Hepatocyte (in vitro differentiated cells): Measurements from ENCODE around the gene ATG3. TPM values are rescaled to one million over a fixed set of nuclear protein-coding genes. Genes with fewer than 3 reads are reported as not detected.

Experiments used
- DNase-seq: peaks from one replicate; pipeline ENCODE4 v3.0.0-alpha.2; 2016; ENCODE audit warnings: low spot score
- H2AFZ ChIP-seq: fragments of 200-600 bp; sonication (generic); 2 replicates; pipeline ENCODE4 v1.6.0; 2016; ENCODE audit warnings: antibody characterized with exemption, mild to moderate bottlenecking
- H3K27ac ChIP-seq: fragments of 200-600 bp; sonication (generic); 2 replicates; pipeline ENCODE4 v1.5.1; 2016; ENCODE audit warnings: mild to moderate bottlenecking
- H3K27me3 ChIP-seq: fragments of 200-600 bp; sonication (generic); 2 replicates; pipeline ENCODE4 v1.6.1; 2016
- H3K36me3 ChIP-seq: fragments of 200-600 bp; sonication (generic); replicated peaks from 2 replicates; pipeline ENCODE4 v1.5.1; 2016; ENCODE audit warnings: low read depth; ENCODE audit not compliant: insufficient read depth
- H3K4me1 ChIP-seq: fragments of 200-600 bp; sonication (generic); 2 replicates; pipeline ENCODE4 v1.5.1; 2016; ENCODE audit warnings: mild to moderate bottlenecking, moderate library complexity; ENCODE audit not compliant: insufficient read depth
- H3K4me2 ChIP-seq: fragments of 200-600 bp; sonication (generic); 2 replicates; pipeline ENCODE4 v1.6.0; 2016
- H3K4me3 ChIP-seq: fragments of 200-600 bp; sonication (generic); 2 replicates; pipeline ENCODE4 v1.5.1; 2016; ENCODE audit warnings: mild to moderate bottlenecking
- H3K79me2 ChIP-seq: fragments of 200-600 bp; sonication (generic); 2 replicates; pipeline ENCODE4 v1.6.0; 2017; ENCODE audit warnings: mild to moderate bottlenecking
- H3K9me2 ChIP-seq: fragments of 200-600 bp; sonication (generic); replicated peaks from 2 replicates; pipeline ENCODE4 v1.6.0; 2017; ENCODE audit warnings: mild to moderate bottlenecking; ENCODE audit not compliant: insufficient read depth
- H3K9me3 ChIP-seq: fragments of 200-600 bp; sonication (generic); 2 replicates; pipeline ENCODE4 v1.5.1; 2016; ENCODE audit warnings: low read depth, mild to moderate bottlenecking
- H4K20me1 ChIP-seq: fragments of 200-600 bp; sonication (generic); 2 replicates; pipeline ENCODE4 v1.6.0; 2016; ENCODE audit warnings: mild to moderate bottlenecking; ENCODE audit not compliant: insufficient read depth, poor library complexity, severe bottlenecking
- CTCF ChIP-seq: fragments of 200-600 bp; sonication (generic); IDR thresholded peaks from 2 replicates; pipeline ENCODE4 v1.5.1; 2016; ENCODE audit warnings: antibody characterized with exemption, mild to moderate bottlenecking; ENCODE audit not compliant: poor library complexity
- EZH2 ChIP-seq: fragments of 200-600 bp; sonication (generic); IDR thresholded peaks from 2 replicates; pipeline ENCODE4 v1.6.1; 2016; ENCODE audit warnings: antibody characterized with exemption, mild to moderate bottlenecking, borderline replicate concordance
- EZH2phosphoT487 ChIP-seq: fragments of 200-600 bp; sonication (generic); IDR thresholded peaks from one replicate; pipeline ENCODE4 v1.6.1; 2018; ENCODE audit warnings: antibody characterized with exemption, mild to moderate bottlenecking, low read depth, moderate library complexity; ENCODE audit not compliant: unreplicated experiment, severe bottlenecking
- WGBS: methylation state at CpG from one replicate; pipeline ENCODE4 v1.1.6; 2016; ENCODE audit warnings: low lambda C conversion rate; ENCODE audit errors: missing lambda C conversion rate; 5-methylcytosine and 5-hydroxymethylcytosine counted together
- polyA plus RNA-seq: library from polyadenylated mRNA; unstranded; fragments of >200 nt; fragmentation: Nextera tagmentation; extraction: Ambion mirVana; gene quantifications from 2 replicates; pipeline ENCODE4 v1.2.1, GENCODE V29; 2016
- total RNA-seq: library from RNA; depleted of rRNA; stranded (reverse); fragments of >200 nt; gene quantifications from 2 replicates; pipeline ENCODE4 v1.2.3, GENCODE V29; 2014

Gene ATG3
- total and polyA plus RNA-seq, 2 experiments from 2014 or later = 33.7 to 62.5 TPM

GRCh38 chr3:112560721-112561483 is 860 bp downstream of the ATG3 start:
- no peaks in the 10 kb centered on the region for H3K27me3 ChIP-seq
- peak overlapping the region; percentile 71 for H3K4me3 ChIP-seq
- under 1% methylated on average over 29 of the region's 29 CpGs for WGBS
- no peaks in the 10 kb centered on the region for H3K9me2 ChIP-seq
- no peak for TF ChIP-seq EZH2
- TF ChIP-seq EZH2phosphoT487 = no peak
- no peak for TF ChIP-seq CTCF
- H3K4me1 ChIP-seq = peaks cover 21% of the 10 kb centered on the region
- H4K20me1 ChIP-seq = no peaks in the 10 kb centered on the region
- H3K27ac ChIP-seq = peak overlapping the region; percentile 93
- no peaks in the 10 kb centered on the region for H3K36me3 ChIP-seq
- peak overlapping the region; percentile 67 for H2AFZ ChIP-seq
- H3K9me3 ChIP-seq = no peaks in the 10 kb centered on the region
- peak overlapping the region; percentile 82 for H3K4me2 ChIP-seq
- DNase-seq = peak; percentile 87
- H3K79me2 ChIP-seq = peaks cover 50% of the 10 kb centered on the region

GRCh38 chr3:112560307-112560706 is 1.5 kb downstream of the ATG3 start:
- WGBS = 31% methylated on average over 2 of the region's 2 CpGs
- Histone ChIP-seq H3K27ac (peak overlapping the region; percentile 93), H2AFZ (peak overlapping the region; percentile 67), H3K4me1 (peaks cover 21% of the 10 kb centered on the region), H3K79me2 (peaks cover 56% of the 10 kb centered on the region), H3K9me2 (no peaks in the 10 kb centered on the region), H3K9me3 (no peaks in the 10 kb centered on the region), H3K4me3 (peak overlapping the region; percentile 71), H3K4me2 (peak overlapping the region; percentile 82), H4K20me1 (peaks cover under 1% of the 10 kb centered on the region), H3K36me3 (no peaks in the 10 kb centered on the region), H3K27me3 (no peaks in the 10 kb centered on the region)
- TF ChIP-seq EZH2phosphoT487 (no peak), CTCF (no peak), EZH2 (no peak)
- DNase-seq = no peak

- H3K27me3 ChIP-seq = no peaks in the 10 kb centered on the region
- peaks cover 6% of the 10 kb centered on the region for H4K20me1 ChIP-seq
- H3K9me3 ChIP-seq = no peaks in the 10 kb centered on the region
- H3K4me3 ChIP-seq = no peak overlapping the region
- H3K27ac ChIP-seq = no peak overlapping the region
- peaks cover 70% of the 10 kb centered on the region for H3K79me2 ChIP-seq
- no peak for DNase-seq
- 90% methylated on average over 1 of the region's 1 CpG for WGBS
- peaks cover 14% of the 10 kb centered on the region for H3K4me1 ChIP-seq
- H3K36me3 ChIP-seq = no peaks in the 10 kb centered on the region
- no peak overlapping the region for H2AFZ ChIP-seq
- TF ChIP-seq EZH2phosphoT487 (no peak), CTCF (no peak), EZH2 (no peak)
- H3K9me2 ChIP-seq = no peaks in the 10 kb centered on the region
- H3K4me2 ChIP-seq = no peak overlapping the region
Observed at GRCh38 chr3:112557976-112558375, 3.8 kb downstream of the ATG3 start.
